ENCODE data around the gene RCL1. TPM values are rescaled to one million over a fixed set of nuclear protein-coding genes. Genes with fewer than 3 reads are reported as not detected.

RCL1 gene, protein sequence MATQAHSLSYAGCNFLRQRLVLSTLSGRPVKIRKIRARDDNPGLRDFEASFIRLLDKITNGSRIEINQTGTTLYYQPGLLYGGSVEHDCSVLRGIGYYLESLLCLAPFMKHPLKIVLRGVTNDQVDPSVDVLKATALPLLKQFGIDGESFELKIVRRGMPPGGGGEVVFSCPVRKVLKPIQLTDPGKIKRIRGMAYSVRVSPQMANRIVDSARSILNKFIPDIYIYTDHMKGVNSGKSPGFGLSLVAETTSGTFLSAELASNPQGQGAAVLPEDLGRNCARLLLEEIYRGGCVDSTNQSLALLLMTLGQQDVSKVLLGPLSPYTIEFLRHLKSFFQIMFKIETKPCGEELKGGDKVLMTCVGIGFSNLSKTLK
- total RNA-seq (2022; extraction: Qiagen RNA extraction) = 43.3 to 50.5 TPM (median 47.6 TPM) in 5 replicates

DNA sequence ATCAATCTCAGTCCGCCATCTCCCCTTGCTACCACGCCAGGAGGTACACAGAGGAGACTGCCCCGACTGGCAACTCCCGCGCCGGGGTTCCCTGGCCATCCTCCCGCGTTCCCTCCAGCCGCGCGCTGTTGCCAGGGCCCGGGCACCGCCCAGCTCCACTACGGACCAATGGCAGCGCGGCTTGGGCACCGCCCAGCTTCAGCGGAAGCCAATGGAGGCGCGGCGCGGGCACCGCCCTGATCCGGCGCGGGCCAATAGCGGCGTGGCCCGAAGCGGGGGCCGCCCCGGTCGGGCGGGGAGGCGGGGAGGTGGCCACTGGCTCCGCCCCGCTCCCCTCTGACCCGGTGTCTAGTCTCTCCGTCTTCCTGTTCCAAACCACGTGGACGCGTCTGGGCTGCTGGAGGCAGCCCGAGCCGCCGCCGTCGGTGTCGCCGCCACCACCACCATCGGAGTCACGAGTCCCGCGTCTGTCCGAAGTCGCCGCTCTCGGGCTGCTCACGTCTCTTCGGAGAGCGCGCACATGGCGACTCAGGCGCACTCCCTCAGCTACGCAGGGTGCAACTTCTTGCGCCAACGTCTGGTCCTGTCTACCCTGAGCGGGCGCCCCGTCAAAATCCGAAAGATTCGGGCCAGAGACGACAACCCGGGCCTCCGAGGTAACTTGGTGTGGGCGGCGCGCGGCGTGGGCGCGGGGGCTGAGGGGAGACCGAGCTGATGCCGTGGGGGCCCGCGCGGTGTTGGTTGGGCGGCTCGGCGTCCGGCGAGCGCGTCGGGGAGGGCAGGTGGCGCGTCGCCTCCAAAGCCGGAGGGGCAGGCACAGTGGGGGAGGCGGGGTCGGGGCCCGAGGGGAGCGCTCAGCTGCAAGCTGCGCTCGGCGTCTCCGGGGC is at the start of gene RCL1:
TSS of gene RCL1 (plus strand) at position 373 of the 887 bp plus-strand sequence. CDS start at position 521, 148 bp downstream.

Other genes starting within 250 kb of the RCL1 start
- 9.6 to 12.4 TPM (median 12.0 TPM) in 5 replicates for gene PLPP6, start 130.7 kb upstream of the RCL1 start, total RNA-seq (2022; extraction: Qiagen RNA extraction)
- 1.6 to 2.5 TPM (median 2.4 TPM) in 5 replicates for gene SPATA6L, start 126.5 kb upstream of the RCL1 start, total RNA-seq (2022; extraction: Qiagen RNA extraction)
- gene CDC37L1, start 113.4 kb upstream of the RCL1 start, total RNA-seq (2022; extraction: Qiagen RNA extraction) = 12.0 to 14.5 TPM (median 13.8 TPM) in 5 replicates
- 46.4 to 54.6 TPM (median 52.7 TPM) in 5 replicates for gene AK3, start 51.7 kb upstream of the RCL1 start, total RNA-seq (2022; extraction: Qiagen RNA extraction)
- 2.4 to 3.6 TPM (median 3.0 TPM) in 5 replicates for gene JAK2, start 192.3 kb downstream of the RCL1 start, total RNA-seq (2022; extraction: Qiagen RNA extraction)